GM19035 (cell line): ENCODE results near the gene GMDS.
"Not testable (repeated sequence)": the region's sequence is repeated elsewhere in the genome, so short reads cannot be mapped to it uniquely, and the experiment has no call there.

Source experiments
- ATAC-seq: cut with Tn5 transposase; IDR thresholded peaks from one replicate; pipeline ENCODE4 v1.9.1; 2021; ENCODE audit not compliant: unreplicated experiment

The GMDS gene

DNA sequence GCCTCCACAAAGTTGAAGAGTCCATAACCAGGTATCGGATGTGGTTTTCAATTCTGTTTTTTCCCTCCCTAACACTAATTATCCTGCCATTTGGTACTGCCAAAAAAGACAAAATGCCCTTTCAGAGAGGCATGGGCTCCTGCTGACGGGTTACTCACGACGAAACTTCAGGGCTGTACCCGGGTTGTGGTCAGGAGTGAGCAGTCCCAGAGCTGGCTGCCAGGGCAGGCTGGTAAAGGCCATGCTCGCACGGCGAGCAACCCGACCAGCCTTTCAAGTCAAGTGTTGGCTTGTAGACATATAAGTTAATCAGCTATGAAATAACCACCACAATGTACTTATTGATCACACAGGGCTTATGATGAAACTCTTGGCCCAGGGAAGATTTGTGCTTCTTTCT lies 483.2 kb downstream of the GMDS start:
- ATAC-seq = no peak

DNA sequence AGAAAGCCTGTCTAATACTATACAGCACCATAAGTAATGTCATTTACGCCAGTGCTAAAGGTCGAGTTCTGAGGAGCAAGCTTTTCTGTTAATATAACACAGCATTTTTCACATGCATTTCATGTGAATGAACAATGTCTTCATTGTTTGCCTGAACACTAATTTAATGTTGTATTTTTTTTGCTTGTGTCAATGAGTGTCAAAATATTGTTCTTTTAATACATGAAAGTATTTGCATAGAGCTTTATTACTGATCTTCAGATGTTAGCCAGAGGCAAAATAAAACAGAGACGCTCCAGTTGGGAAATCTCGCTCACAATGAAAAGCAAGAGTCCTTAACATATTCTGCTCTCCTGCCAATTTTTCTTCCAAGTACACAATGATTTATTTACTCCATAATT lies 483.9 kb downstream of the GMDS start:
- ATAC-seq = no peak

- ATAC-seq = no peak
Measured at GRCh38 chr6:1760876-1761275, 484.5 kb downstream of the GMDS start.

- no peak for ATAC-seq
Measured at GRCh38 chr6:1759870-1760269, 485.5 kb downstream of the GMDS start.

DNA sequence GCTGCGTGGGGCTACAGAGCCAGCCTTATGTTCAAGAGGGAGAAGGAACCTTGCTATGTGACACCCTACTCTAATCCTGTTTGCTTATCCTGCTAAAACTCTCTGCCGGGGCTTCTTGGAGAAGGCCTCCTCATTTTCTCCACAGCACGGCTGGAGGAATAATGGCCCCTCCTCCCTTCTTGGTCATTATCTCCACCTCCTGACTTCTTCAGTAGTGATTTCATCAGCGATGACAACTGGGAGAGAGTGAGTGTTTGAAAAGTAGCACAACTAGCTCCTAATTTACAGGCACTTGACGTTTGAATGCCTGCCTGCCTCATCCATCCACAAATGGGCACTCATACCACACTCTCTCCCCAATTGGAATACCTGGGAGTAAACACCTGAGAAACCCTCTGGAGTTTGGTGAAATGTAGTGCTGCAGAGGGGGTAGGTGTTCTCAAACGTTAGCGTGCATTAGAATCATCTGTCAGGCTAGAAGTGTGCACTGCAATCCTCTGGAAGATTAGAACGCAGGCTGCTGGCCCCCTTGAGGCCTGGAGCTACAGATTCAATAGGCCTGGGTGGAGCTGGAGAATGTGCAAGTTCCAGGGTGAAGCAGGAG lies 487.2 kb downstream of the GMDS start:
- no peak for ATAC-seq

DNA sequence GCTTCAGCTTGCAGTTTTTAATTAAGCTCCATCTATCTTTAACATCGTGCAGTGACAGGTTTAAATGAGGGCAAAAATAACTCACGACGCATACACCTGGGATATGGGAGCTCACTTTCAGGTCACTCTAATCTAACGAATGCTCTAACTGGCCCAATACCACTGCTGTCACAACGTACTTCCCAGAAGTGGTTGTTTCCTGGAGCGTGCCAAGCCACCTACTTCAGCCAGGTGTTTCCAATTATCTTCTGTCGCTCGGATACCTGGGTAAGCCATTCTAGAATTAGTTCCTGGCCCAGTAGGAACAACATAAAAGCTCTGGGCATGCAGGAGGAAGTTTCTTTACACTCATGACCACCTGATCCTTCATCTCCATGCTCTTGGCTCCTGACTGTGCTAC lies 488.3 kb downstream of the GMDS start:
- no peak for ATAC-seq

DNA sequence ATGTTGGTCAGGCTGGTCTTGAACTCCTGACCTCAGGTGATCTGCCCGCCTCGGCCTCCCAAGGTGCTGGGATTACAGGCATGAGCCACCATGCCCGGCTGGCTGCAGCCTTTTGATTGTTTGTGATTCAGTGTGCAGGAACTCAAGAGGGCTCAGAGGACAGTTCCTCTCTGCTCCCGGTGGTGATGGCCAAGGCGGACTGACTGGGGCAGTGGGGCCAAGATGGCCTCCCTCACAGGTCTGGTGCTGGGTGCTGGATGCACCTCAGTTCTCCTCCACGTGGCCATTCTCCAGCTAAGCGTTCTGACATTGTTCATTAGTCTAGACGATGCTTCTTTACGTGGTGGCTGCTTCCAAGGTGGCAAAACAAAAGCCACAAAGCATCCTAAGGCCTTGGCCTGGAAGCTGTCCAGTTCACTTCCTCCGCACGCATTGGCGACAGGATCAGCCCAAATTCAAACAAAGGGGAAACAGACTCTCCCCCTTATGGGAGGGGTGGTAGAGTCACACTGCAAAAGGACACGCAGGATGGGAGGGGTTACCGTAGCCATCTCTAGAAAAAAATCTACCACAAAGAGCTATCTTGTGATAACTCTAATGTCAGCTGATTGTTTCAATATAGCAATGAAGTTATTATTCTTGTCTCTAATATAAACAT lies 488.8 kb downstream of the GMDS start:
- no peak for ATAC-seq

DNA sequence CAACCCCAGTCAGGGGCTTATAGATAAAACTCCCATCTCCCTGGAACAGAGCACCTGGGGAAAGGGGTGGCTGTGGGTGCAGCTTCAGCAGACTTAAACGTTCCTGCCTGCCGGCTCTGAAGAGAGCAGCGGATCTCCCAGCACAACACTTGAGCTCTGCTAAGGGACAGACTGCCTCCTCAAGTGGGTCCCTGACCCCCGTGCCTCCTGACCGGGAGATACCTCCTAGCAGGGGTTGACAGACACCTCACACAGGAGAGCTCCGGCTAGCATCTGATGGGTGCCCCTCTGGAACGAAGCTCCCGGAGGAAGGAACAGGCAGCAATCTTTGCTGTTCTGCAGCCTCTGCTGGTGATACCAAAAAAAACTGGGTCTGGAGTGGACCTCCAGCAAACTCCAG lies 494.3 kb downstream of the GMDS start:
- not testable (repeated sequence) for ATAC-seq

DNA sequence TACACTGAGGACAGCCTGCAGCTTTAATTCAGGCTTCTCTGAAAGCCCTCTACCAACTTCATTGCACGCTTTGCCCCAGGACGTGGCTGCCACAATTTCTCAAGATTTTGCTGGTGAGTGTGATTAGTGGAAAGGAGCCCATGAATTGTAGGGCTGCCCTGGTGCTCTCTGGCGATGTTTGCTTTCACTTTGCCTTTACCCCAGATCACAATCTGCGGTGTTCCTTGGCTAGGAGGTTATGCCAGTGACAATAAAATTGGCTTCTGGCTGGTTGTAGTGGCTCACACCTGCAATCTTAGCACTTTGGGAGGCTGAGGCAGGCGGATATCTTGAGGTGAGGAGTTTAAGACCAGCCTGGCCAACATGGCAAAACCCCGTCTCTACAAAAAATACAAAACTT lies 496.4 kb downstream of the GMDS start:
- no peak for ATAC-seq

- no peak for ATAC-seq
Measured at GRCh38 chr6:1747531-1747930, 497.9 kb downstream of the GMDS start.

GRCh38 chr6:1747003-1747402 lies 498.4 kb downstream of the GMDS start:
- no peak for ATAC-seq

- no peak for ATAC-seq
Measured at GRCh38 chr6:1745814-1746213, 499.6 kb downstream of the GMDS start.

DNA sequence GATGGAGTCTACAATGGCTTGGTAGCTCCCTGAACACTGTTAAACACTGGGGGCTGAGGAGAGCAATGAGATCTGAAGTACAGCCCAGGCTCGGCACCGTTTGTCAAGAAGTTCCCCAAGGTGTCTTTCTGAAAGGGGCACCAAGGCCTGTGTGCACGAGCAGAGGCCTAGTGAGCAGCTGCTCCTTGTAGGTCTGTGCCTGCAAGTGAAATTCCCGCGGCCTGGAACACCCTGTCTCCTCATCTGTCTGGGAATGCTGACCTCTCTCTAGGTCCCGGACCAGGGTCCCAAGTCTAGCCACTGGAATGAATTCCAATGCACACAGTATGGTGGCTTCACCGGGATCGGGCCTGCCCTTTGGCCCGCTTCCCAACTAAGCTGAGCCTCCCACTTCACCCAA lies 500.9 kb downstream of the GMDS start:
- no peak for ATAC-seq

DNA sequence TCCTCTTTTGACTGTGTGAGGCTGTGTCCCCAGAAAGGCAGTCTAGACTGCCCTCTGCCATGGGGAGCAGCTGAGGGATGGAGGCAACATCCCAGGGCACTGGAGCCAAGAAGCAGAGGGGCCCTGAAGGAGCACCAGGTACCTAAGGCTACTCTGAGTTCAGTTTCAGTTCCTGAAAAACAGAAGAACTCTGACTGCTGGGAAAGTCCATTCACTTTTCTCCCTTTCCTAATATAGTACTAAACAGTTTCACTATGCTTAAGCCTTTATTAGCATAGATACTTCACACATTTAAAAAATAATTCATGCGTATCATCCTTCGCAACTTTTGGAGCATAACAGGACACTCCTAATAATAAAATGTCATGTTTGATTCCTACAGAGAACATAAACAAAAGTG lies 505.7 kb downstream of the GMDS start:
- ATAC-seq = peak; percentile 80

- peak; percentile 39 for ATAC-seq
Measured at GRCh38 chr6:1739220-1739619, 506.2 kb downstream of the GMDS start.

DNA sequence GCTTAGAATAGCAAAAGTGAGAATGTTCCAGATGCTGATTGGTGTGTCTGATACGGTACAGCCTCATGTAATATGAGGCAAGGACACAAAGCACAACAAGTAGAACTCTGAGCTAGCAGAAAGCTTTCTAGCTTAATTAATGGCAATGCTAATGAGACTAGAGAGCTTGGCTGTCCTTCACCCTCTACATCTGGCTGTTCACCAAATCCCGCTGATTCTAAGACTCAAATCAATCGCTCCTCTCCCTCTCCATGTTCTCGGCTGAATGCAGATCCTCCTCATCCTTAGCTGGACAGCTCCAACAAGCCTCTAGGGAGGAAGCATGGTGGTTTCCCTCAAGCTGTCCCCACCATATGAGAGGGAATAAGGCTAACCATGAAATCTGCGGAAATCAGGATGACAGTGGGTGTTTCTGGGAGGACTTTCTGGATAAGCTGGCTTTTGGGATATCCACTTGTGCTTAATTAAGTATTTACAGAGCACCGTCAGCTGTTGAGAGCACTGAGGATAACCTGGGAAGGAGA lies 506.8 kb downstream of the GMDS start:
- ATAC-seq = no peak

DNA sequence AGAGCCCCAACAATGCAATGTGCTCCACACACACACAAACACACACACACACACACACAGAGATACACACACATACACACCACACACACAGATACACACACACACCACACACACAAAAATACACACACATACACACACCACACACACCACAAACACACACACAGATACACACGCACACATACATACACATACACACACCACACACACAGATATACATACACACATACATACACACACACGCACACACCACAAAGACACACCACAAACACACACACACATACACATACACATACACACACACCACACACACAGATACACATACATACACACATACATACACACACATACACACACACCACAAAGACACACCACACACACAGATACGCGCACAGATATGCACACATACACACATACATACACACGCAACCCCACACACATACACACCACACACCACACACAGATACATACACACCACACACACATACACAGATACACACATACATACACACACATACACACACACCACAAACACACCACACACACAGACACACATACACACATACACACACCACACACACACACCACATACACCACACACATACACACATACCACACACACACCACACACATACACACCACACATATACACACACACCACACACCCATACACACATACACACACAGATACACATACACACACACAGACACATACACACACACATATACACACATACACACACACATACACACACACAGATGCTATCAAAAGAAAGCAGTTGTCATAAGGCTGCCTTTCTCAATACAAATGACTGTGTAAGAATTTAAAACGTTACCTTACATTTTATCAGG lies 507.7 kb downstream of the GMDS start:
- ATAC-seq = no peak

DNA sequence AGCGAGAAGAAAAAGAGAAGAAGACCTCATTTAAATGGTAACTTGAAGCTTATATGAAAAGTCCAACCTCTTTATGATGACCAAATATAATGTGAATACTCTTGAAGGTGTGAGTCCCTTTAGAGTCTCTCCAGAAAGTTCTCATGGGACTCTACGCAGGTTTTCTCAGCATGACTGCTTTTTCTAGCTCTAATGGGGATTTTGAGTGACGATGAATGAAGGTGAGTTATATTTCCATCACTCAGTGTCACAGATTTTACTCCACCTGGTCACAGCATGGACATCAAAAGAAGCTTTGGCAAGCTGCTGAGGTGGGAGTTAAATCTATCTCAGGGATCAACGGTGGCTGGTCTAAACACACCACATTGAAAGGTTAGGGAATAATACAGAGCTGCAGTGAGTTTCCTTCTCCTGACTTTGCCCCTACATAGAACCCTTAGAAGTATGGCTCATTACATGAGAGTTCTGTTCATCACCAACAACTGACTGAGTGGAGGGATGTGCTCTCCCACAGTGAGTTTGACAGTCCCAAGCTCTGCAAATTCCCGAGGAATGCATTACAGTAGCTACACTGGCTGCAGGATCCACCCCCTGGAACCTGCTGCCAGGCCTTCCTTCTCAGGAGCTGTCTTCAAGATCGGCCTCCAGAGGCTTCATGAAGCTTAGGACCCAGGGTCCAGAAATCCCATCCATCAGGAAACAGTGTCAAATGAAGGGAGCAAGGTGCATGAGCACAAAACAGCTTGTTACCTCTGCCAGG lies 508.9 kb downstream of the GMDS start:
- no peak for ATAC-seq

DNA sequence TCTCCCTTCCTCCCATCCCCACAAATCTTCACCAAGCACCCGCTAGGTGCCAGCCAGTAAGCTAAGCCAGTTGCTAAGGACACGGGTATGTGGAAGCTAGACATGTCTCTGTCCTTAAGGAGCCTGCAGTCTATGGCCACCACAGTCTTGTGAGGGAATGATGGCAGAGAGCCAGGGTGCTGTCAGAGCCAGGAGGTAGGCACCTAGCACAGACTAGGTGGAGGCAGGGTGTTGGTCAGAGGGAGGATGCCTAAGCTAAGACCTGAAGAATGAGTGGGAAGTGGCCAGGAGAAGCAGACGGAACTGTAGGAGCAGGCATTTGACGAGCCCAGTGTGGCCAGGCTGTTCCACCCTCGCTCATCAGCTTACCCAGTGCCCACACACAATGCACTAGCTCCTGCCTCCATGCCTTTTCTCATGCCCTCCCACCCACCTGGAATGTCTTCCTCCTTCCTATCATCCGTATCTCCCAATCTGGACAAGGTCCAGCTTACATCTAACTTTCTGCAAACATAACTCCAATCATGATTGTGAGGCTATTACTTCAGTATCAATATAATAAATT lies 510.1 kb downstream of the GMDS start:
- no peak for ATAC-seq

GRCh38 chr6:1730882-1731281 lies 514.5 kb downstream of the GMDS start:
- no peak for ATAC-seq

DNA sequence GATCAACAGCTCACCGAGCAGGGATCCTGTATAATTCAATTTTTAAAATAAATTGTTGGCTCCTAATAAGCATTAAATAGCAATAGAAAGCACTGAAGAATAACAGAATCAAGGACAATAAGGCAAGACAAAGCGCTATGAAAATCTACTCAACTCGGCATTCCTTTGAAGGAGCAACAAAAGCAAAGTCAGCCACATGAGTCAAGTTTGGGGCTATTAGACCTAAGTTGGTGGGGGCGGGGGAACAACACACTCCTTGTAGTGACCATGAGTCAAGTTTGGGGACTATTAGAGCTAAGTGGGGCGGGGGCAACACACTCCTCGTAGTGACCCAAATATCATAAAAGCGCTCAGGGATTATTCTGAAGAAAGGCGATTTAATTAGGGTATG lies 515.7 kb downstream of the GMDS start:
- no peak for ATAC-seq
